SU-DHL-6 (cell line): ENCODE results near the gene IGFBP3.

Source experiments
- H2AFZ ChIP-seq: fragments of 200-600 bp; sonication (generic); 2 replicates; pipeline ENCODE4 v1.6.1; 2014; ENCODE audit warnings: low read depth, mild to moderate bottlenecking, moderate library complexity, mixed read lengths, antibody characterized with exemption, low read length; ENCODE audit not compliant: severe bottlenecking
- H3F3A ChIP-seq: fragments of 200-600 bp; shearing (Covaris generic); 2 replicates; pipeline ENCODE4 v1.6.0; 2016; ENCODE audit warnings: antibody characterized with exemption, mild to moderate bottlenecking; ENCODE audit not compliant: insufficient read depth
- H3K27ac ChIP-seq: fragments of 200-600 bp; sonication (generic); 2 replicates; pipeline ENCODE4 v1.5.1; 2016; ENCODE audit warnings: low read depth, mild to moderate bottlenecking, low read length, moderate library complexity, mixed read lengths
- H3K27me3 ChIP-seq: fragments of 200-600 bp; sonication (generic), shearing (Covaris generic); 2 replicates; pipeline ENCODE4 v1.6.0; 2014; ENCODE audit warnings: mild to moderate bottlenecking, low read length
- H3K36me3 ChIP-seq: fragments of 200-600 bp; sonication (generic); 2 replicates; pipeline ENCODE4 v1.6.1; 2014; ENCODE audit warnings: mild to moderate bottlenecking, low read length, mixed read lengths
- H3K4me2 ChIP-seq: fragments of 300-600, 200-600 bp; shearing (Covaris generic), sonication (generic); 2 replicates; pipeline ENCODE4 v1.6.0; 2014; ENCODE audit warnings: low read length, low read depth, mild to moderate bottlenecking; ENCODE audit not compliant: poor library complexity, severe bottlenecking
- H3K4me3 ChIP-seq: fragments of 200-600 bp; sonication (generic); 2 replicates; pipeline ENCODE4 v1.5.1; 2014; ENCODE audit warnings: antibody characterized with exemption, low read length, mild to moderate bottlenecking, mixed read lengths; ENCODE audit not compliant: insufficient read depth, poor library complexity, severe bottlenecking
- H3K79me2 ChIP-seq: fragments of 200-600 bp; sonication (generic); 2 replicates; pipeline ENCODE4 v1.6.1; 2014; ENCODE audit warnings: mild to moderate bottlenecking, low read length, moderate library complexity; ENCODE audit not compliant: insufficient read depth
- H3K9ac ChIP-seq: fragments of 200-600 bp; sonication (generic); 2 replicates; pipeline ENCODE4 v1.7.0; 2014; ENCODE audit warnings: mild to moderate bottlenecking, low read length
- H3K9me2 ChIP-seq: fragments of 200-600 bp; sonication (generic); replicated peaks from 2 replicates; pipeline ENCODE4 v1.6.1; 2014; ENCODE audit warnings: low read length; ENCODE audit not compliant: insufficient read depth
- H3K9me3 ChIP-seq: fragments of 200-600 bp; sonication (generic); 2 replicates; pipeline ENCODE4 v1.6.1; 2014; ENCODE audit warnings: low read length, mixed read lengths; ENCODE audit not compliant: insufficient read depth
- H4K20me1 ChIP-seq: fragments of 200-600 bp; sonication (generic); 2 replicates; pipeline ENCODE4 v1.6.1; 2014; ENCODE audit warnings: low read depth, mild to moderate bottlenecking, antibody characterized with exemption, low read length, moderate library complexity, mixed read lengths
- CTCF ChIP-seq: fragments of 200-600 bp; sonication (generic); IDR thresholded peaks from one replicate; pipeline ENCODE4 v1.5.1; 2017; ENCODE audit warnings: antibody characterized with exemption, mild to moderate bottlenecking, low read length, moderate library complexity; ENCODE audit not compliant: insufficient read depth, poor library complexity, severe bottlenecking
- EZH2phosphoT487 ChIP-seq: fragments of 200-600 bp; sonication (generic), shearing (Covaris generic); conservative IDR thresholded peaks from 2 replicates; pipeline ENCODE4 v1.6.1; 2018; ENCODE audit warnings: mild to moderate bottlenecking, antibody characterized with exemption, low read length, moderate library complexity, mixed read lengths

Gene IGFBP3

GRCh38 chr7:45917658-45918057 is 3.4 kb downstream of the IGFBP3 start:
- no peak overlapping the region for H3K4me2 ChIP-seq
- no peak overlapping the region for H2AFZ ChIP-seq
- H3K9me2 ChIP-seq, result no peaks in the 10 kb centered on the region
- H3K27me3 ChIP-seq, result no peaks in the 10 kb centered on the region
- no peak overlapping the region for H3K4me3 ChIP-seq
- H3K27ac ChIP-seq, result no peak overlapping the region
- no peaks in the 10 kb centered on the region for H3K79me2 ChIP-seq
- no peaks in the 10 kb centered on the region for H3K9me3 ChIP-seq
- no peaks in the 10 kb centered on the region for H3F3A ChIP-seq
- TF ChIP-seq CTCF (peak; percentile 97), EZH2phosphoT487 (no peak)
- no peaks in the 10 kb centered on the region for H3K36me3 ChIP-seq
- no peaks in the 10 kb centered on the region for H4K20me1 ChIP-seq
- no peak overlapping the region for H3K9ac ChIP-seq

- H3K9me2 ChIP-seq, result no peaks in the 10 kb centered on the region
- no peak for TF ChIP-seq CTCF
- no peaks in the 10 kb centered on the region for H3K27me3 ChIP-seq
- no peak overlapping the region for H2AFZ ChIP-seq
- no peak overlapping the region for H3K9ac ChIP-seq
- no peaks in the 10 kb centered on the region for H3F3A ChIP-seq
- no peak overlapping the region for H3K27ac ChIP-seq
- H3K36me3 ChIP-seq, result no peaks in the 10 kb centered on the region
- no peaks in the 10 kb centered on the region for H3K79me2 ChIP-seq
- no peak overlapping the region for H3K4me3 ChIP-seq
- H4K20me1 ChIP-seq, result no peaks in the 10 kb centered on the region
- no peaks in the 10 kb centered on the region for H3K9me3 ChIP-seq
- H3K4me2 ChIP-seq, result no peak overlapping the region
Measured at GRCh38 chr7:45917064-45917463, 4.0 kb downstream of the IGFBP3 start.

GRCh38 chr7:45915606-45916005 is 5.5 kb downstream of the IGFBP3 start:
- TF ChIP-seq EZH2phosphoT487 (no peak), CTCF (no peak)
- no peaks in the 10 kb centered on the region for H3K79me2 ChIP-seq
- no peaks in the 10 kb centered on the region for H3K27me3 ChIP-seq
- no peak overlapping the region for H2AFZ ChIP-seq
- H3F3A ChIP-seq, result no peaks in the 10 kb centered on the region
- no peaks in the 10 kb centered on the region for H3K36me3 ChIP-seq
- no peak overlapping the region for H3K27ac ChIP-seq
- H3K4me2 ChIP-seq, result no peak overlapping the region
- H4K20me1 ChIP-seq, result no peaks in the 10 kb centered on the region
- no peak overlapping the region for H3K4me3 ChIP-seq
- no peaks in the 10 kb centered on the region for H3K9me2 ChIP-seq
- no peaks in the 10 kb centered on the region for H3K9me3 ChIP-seq
- H3K9ac ChIP-seq, result no peak overlapping the region

- no peaks in the 10 kb centered on the region for H3K9me2 ChIP-seq
- no peak overlapping the region for H2AFZ ChIP-seq
- TF ChIP-seq CTCF, result no peak
- no peak for TF ChIP-seq EZH2phosphoT487
- H3K79me2 ChIP-seq, result no peaks in the 10 kb centered on the region
- no peak overlapping the region for H3K9ac ChIP-seq
- no peaks in the 10 kb centered on the region for H3K9me3 ChIP-seq
- H3K36me3 ChIP-seq, result no peaks in the 10 kb centered on the region
- H3K4me2 ChIP-seq, result no peak overlapping the region
- H4K20me1 ChIP-seq, result no peaks in the 10 kb centered on the region
- no peak overlapping the region for H3K27ac ChIP-seq
- H3K27me3 ChIP-seq, result no peaks in the 10 kb centered on the region
- no peaks in the 10 kb centered on the region for H3F3A ChIP-seq
- H3K4me3 ChIP-seq, result no peak overlapping the region
Measured at GRCh38 chr7:45914911-45915310, 6.2 kb downstream of the IGFBP3 start.
